ENCODE data around the gene CLN6. TPM values are rescaled to one million over a fixed set of nuclear protein-coding genes. Genes with fewer than 3 reads are reported as not detected.

CLN6 gene
- total RNA-seq, 1 donor from 2014 or later: 31.5 TPM

- Histone ChIP-seq H3K36me3 (no peaks in the 10 kb centered on the region), H3K27ac (no peak overlapping the region), H3K4me1 (peaks cover 4% of the 10 kb centered on the region), H3K27me3 (no peaks in the 10 kb centered on the region), H3K9me3 (no peaks in the 10 kb centered on the region), H3K4me3 (no peak overlapping the region)
- peak; percentile 73 for ATAC-seq
- no peak for DNase-seq
- intact Hi-C loops (cut with DNase I): no loop called here
- peak; percentile 90 for TF ChIP-seq CTCF (IDR thresholded peaks at IDR 0.05)
Observed at GRCh38 chr15:68252925-68253534, 23.5 kb upstream of the CLN6 start.

- Histone ChIP-seq H3K4me1 (no peaks in the 10 kb centered on the region), H3K27me3 (no peaks in the 10 kb centered on the region), H3K9me3 (no peaks in the 10 kb centered on the region), H3K4me3 (no peak overlapping the region), H3K36me3 (no peaks in the 10 kb centered on the region), H3K27ac (no peak overlapping the region)
- no peak for TF ChIP-seq CTCF (IDR thresholded peaks at IDR 0.05)
- peak; percentile 79 for ATAC-seq
- intact Hi-C loops (cut with DNase I): no loop called here
- no peak for DNase-seq
Observed at GRCh38 chr15:68249058-68249713, 19.7 kb upstream of the CLN6 start.

- Histone ChIP-seq H3K9me3 (no peaks in the 10 kb centered on the region), H3K4me3 (no peak overlapping the region), H3K4me1 (no peaks in the 10 kb centered on the region), H3K27ac (no peak overlapping the region), H3K36me3 (no peaks in the 10 kb centered on the region), H3K27me3 (no peaks in the 10 kb centered on the region)
- no peak for ATAC-seq
- no peak for DNase-seq
- intact Hi-C loops (cut with DNase I): no loop called here
- TF ChIP-seq CTCF (IDR thresholded peaks at IDR 0.05): no peak
Observed at GRCh38 chr15:68244235-68244634, 14.7 kb upstream of the CLN6 start.

- TF ChIP-seq CTCF (IDR thresholded peaks at IDR 0.05): no peak
Observed at GRCh38 chr15:68241088-68241935, 11.8 kb upstream of the CLN6 start.

GRCh38 chr15:68239025-68239424 lies 9.5 kb upstream of the CLN6 start:
- H3K4me3 ChIP-seq: no peak overlapping the region
- intact Hi-C loops (cut with DNase I): no loop called here
- H3K36me3 ChIP-seq: no peaks in the 10 kb centered on the region
- no peak overlapping the region for H3K27ac ChIP-seq
- TF ChIP-seq CTCF (IDR thresholded peaks at IDR 0.05): no peak
- ATAC-seq (no peak), DNase-seq (no peak)
- no peaks in the 10 kb centered on the region for H3K4me1 ChIP-seq
- no peaks in the 10 kb centered on the region for H3K9me3 ChIP-seq
- no peaks in the 10 kb centered on the region for H3K27me3 ChIP-seq

More at GRCh38 chr15:68241088-68241935, 11.8 kb upstream of the CLN6 start:
- ATAC-seq (no peak), DNase-seq (no peak)
- intact Hi-C loops (cut with DNase I): no loop called here
- no peak overlapping the region for H3K27ac ChIP-seq
- H3K4me1 ChIP-seq: no peaks in the 10 kb centered on the region
- no peaks in the 10 kb centered on the region for H3K36me3 ChIP-seq
- no peak overlapping the region for H3K4me3 ChIP-seq
- no peaks in the 10 kb centered on the region for H3K9me3 ChIP-seq
- no peaks in the 10 kb centered on the region for H3K27me3 ChIP-seq
